ENCODE data around the gene USP17L10. TPM values are rescaled to one million over a fixed set of nuclear protein-coding genes. Genes with fewer than 3 reads are reported as not detected.

Gene USP17L10
- total RNA-seq, 1 experiment from 2014 or later = not detected

Other genes starting within 250 kb of the USP17L10 start
- gene FAM90A26, start 40.2 kb upstream of the USP17L10 start, total RNA-seq (2014; rRNA removed; shearing (Covaris generic)) = not detected in 2 replicates
- not detected in 2 replicates for gene USP17L11, start 4.7 kb downstream of the USP17L10 start, total RNA-seq (2014; rRNA removed; shearing (Covaris generic))
- gene USP17L12, start 9.5 kb downstream of the USP17L10 start, total RNA-seq (2014; rRNA removed; shearing (Covaris generic)) = not detected in 2 replicates
- not detected in 2 replicates for gene USP17L13, start 14.2 kb downstream of the USP17L10 start, total RNA-seq (2014; rRNA removed; shearing (Covaris generic))
- gene USP17L15, start 23.7 kb downstream of the USP17L10 start, total RNA-seq (2014; rRNA removed; shearing (Covaris generic)) = not detected in 2 replicates
- gene USP17L17, start 33.2 kb downstream of the USP17L10 start, total RNA-seq (2014; rRNA removed; shearing (Covaris generic)) = not detected in 2 replicates
- not detected in 2 replicates for gene USP17L18, start 38.0 kb downstream of the USP17L10 start, total RNA-seq (2014; rRNA removed; shearing (Covaris generic))
- gene USP17L19, start 42.7 kb downstream of the USP17L10 start, total RNA-seq (2014; rRNA removed; shearing (Covaris generic)) = not detected in 2 replicates
- gene USP17L20, start 47.5 kb downstream of the USP17L10 start, total RNA-seq (2014; rRNA removed; shearing (Covaris generic)) = not detected in 2 replicates
- not detected in 2 replicates for gene USP17L21, start 52.2 kb downstream of the USP17L10 start, total RNA-seq (2014; rRNA removed; shearing (Covaris generic))
- not detected in 2 replicates for gene USP17L22, start 57.0 kb downstream of the USP17L10 start, total RNA-seq (2014; rRNA removed; shearing (Covaris generic))
- gene USP17L24, start 114.5 kb downstream of the USP17L10 start, total RNA-seq (2014; rRNA removed; shearing (Covaris generic)) = not detected in 2 replicates
- not detected in 2 replicates for gene USP17L25, start 119.3 kb downstream of the USP17L10 start, total RNA-seq (2014; rRNA removed; shearing (Covaris generic))
- gene USP17L26, start 124.0 kb downstream of the USP17L10 start, total RNA-seq (2014; rRNA removed; shearing (Covaris generic)) = not detected in 2 replicates
- not detected in 2 replicates for gene USP17L5, start 128.7 kb downstream of the USP17L10 start, total RNA-seq (2014; rRNA removed; shearing (Covaris generic))
- gene USP17L27, start 133.5 kb downstream of the USP17L10 start, total RNA-seq (2014; rRNA removed; shearing (Covaris generic)) = not detected in 2 replicates
- gene USP17L28, start 138.2 kb downstream of the USP17L10 start, total RNA-seq (2014; rRNA removed; shearing (Covaris generic)) = not detected in 2 replicates
- not detected in 2 replicates for gene USP17L29, start 143.0 kb downstream of the USP17L10 start, total RNA-seq (2014; rRNA removed; shearing (Covaris generic))
- gene USP17L30, start 152.5 kb downstream of the USP17L10 start, total RNA-seq (2014; rRNA removed; shearing (Covaris generic)) = not detected in 2 replicates
- not detected in 2 replicates for gene DEFB131A, start 233.8 kb downstream of the USP17L10 start, total RNA-seq (2014; rRNA removed; shearing (Covaris generic))

Data from SK-MEL-5 (cell line).